ENCODE results near the gene MFSD11. TPM values are rescaled to one million over a fixed set of nuclear protein-coding genes. Genes with fewer than 3 reads are reported as not detected.

MFSD11 gene
- total RNA-seq, 1 experiment from 2014 or later: 23.9 TPM

GRCh38 chr17:76747716-76748363, 9.9 kb downstream of the MFSD11 start:
- intact Hi-C loops (cut with micrococcal nuclease; ENCODE audit: unreplicated experiment): no loop called here
- H3K4me3 Mint-ChIP-seq (ENCODE audit: low read depth, unreplicated experiment): no peak overlapping the region
- no peaks in the 10 kb centered on the region for H3K36me3 Mint-ChIP-seq (ENCODE audit: insufficient read depth, unreplicated experiment)

GRCh38 chr17:76748657-76749056, 10.7 kb downstream of the MFSD11 start:
- no peak for DNase-seq
- BruUV-seq (replicated peaks): no TSS peak

More at GRCh38 chr17:76747716-76748363, 9.9 kb downstream of the MFSD11 start:
- H3K27me3 Mint-ChIP-seq (ENCODE audit: unreplicated experiment): no peaks in the 10 kb centered on the region
- no TSS peak for BruUV-seq (replicated peaks)
- TF ChIP-seq CTCF (IDR thresholded peaks at IDR 0.05; ENCODE audit: unreplicated experiment): no peak
- no peak overlapping the region for H3K27ac Mint-ChIP-seq (ENCODE audit: unreplicated experiment)
- H3K9me3 Mint-ChIP-seq (ENCODE audit: low read depth, unreplicated experiment): no peaks in the 10 kb centered on the region
- no peaks in the 10 kb centered on the region for H3K4me1 Mint-ChIP-seq (ENCODE audit: low read depth, unreplicated experiment)
- CTCF ChIA-PET: interaction anchor here (0.7 kb wide), 2 partner anchors 25 to 33 kb away, joined by 3 to 4 read pairs; no protein-coding TSS in a partner anchor
- no peak for DNase-seq

DNA sequence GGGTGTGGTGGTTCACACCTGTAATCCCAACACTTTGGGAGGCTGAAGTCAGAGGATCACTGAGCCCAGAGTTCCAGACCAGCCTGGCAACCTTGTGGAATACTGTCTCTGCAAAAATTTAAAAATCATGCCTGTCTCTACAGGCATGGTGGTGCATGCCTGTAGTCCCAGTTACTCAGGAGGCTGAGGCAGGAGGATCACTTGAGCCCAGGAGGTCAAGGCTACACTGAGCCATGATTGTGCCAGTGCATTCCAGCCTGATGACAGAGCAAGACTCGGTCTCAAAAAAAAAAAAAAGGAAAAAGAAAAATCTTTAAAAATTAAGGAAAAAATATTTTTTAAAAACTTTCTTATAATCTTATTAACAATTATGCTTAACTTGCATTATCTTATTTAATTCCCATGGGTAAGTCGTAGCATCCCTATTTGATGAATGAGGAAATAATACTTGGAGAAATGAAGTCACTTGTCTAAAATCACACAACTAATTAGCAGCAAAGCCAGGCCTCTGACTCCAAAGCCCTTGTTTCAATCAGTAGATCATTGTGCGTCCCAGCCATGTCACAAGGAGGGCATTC, 13.6 kb downstream of the MFSD11 start:
- no peak for DNase-seq
- CTCF ChIA-PET: no interaction called here
- no peaks in the 10 kb centered on the region for H3K4me1 Mint-ChIP-seq (ENCODE audit: low read depth, unreplicated experiment)
- H3K36me3 Mint-ChIP-seq (ENCODE audit: insufficient read depth, unreplicated experiment): no peaks in the 10 kb centered on the region
- no peaks in the 10 kb centered on the region for H3K9me3 Mint-ChIP-seq (ENCODE audit: low read depth, unreplicated experiment)
- no peak overlapping the region for H3K27ac Mint-ChIP-seq (ENCODE audit: unreplicated experiment)
- TF ChIP-seq CTCF (IDR thresholded peaks at IDR 0.05; ENCODE audit: unreplicated experiment): no peak
- H3K4me3 Mint-ChIP-seq (ENCODE audit: low read depth, unreplicated experiment): no peak overlapping the region
- intact Hi-C loops (cut with micrococcal nuclease; ENCODE audit: unreplicated experiment): no loop called here
- BruUV-seq (replicated peaks): no TSS peak
- no peaks in the 10 kb centered on the region for H3K27me3 Mint-ChIP-seq (ENCODE audit: unreplicated experiment)

More at GRCh38 chr17:76748657-76749056, 10.7 kb downstream of the MFSD11 start:
- H3K4me3 Mint-ChIP-seq (ENCODE audit: low read depth, unreplicated experiment): no peak overlapping the region
- H3K36me3 Mint-ChIP-seq (ENCODE audit: insufficient read depth, unreplicated experiment): no peaks in the 10 kb centered on the region
- no peaks in the 10 kb centered on the region for H3K4me1 Mint-ChIP-seq (ENCODE audit: low read depth, unreplicated experiment)
- H3K9me3 Mint-ChIP-seq (ENCODE audit: low read depth, unreplicated experiment): no peaks in the 10 kb centered on the region
- TF ChIP-seq CTCF (IDR thresholded peaks at IDR 0.05; ENCODE audit: unreplicated experiment): no peak
- H3K27ac Mint-ChIP-seq (ENCODE audit: unreplicated experiment): no peak overlapping the region
- CTCF ChIA-PET: interaction anchor here (0.6 to 0.7 kb wide), 3 partner anchors 24 to 86 kb away, joined by 3 to 4 read pairs (median 3); no protein-coding TSS in a partner anchor
- intact Hi-C loops (cut with micrococcal nuclease; ENCODE audit: unreplicated experiment): no loop called here
- no peaks in the 10 kb centered on the region for H3K27me3 Mint-ChIP-seq (ENCODE audit: unreplicated experiment)

DNA sequence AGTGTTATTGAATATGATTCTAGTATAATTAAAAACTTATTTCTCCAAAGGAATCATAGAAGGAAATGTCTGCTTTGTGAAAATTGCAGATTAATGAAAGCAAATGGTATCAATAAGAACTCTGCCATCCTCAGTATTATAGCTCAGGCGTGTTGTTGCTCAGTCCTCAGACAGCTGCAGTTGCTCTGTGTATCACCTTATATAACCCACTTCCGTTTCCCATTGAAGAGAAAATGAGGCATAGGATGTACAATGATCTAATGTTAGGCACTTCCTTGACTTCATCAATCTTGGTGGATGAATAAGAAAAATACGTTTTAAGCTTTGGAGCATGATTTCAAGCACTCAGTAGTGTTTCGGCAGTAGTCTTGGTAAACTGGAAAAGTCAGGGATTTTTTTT, 14.1 kb downstream of the MFSD11 start:
- Mint-ChIP-seq H3K27ac (ENCODE audit: unreplicated experiment) (no peak overlapping the region), H3K27me3 (ENCODE audit: unreplicated experiment) (no peaks in the 10 kb centered on the region), H3K9me3 (ENCODE audit: low read depth, unreplicated experiment) (no peaks in the 10 kb centered on the region), H3K36me3 (ENCODE audit: insufficient read depth, unreplicated experiment) (no peaks in the 10 kb centered on the region), H3K4me1 (ENCODE audit: low read depth, unreplicated experiment) (peaks cover 4% of the 10 kb centered on the region), H3K4me3 (ENCODE audit: low read depth, unreplicated experiment) (no peak overlapping the region)
- intact Hi-C loops (cut with micrococcal nuclease; ENCODE audit: unreplicated experiment): no loop called here
- CTCF ChIA-PET: no interaction called here
- BruUV-seq (replicated peaks): no TSS peak
- no peak for TF ChIP-seq CTCF (IDR thresholded peaks at IDR 0.05; ENCODE audit: unreplicated experiment)
- DNase-seq: no peak

Measured in Calu3 (cell line).